Measurements from ENCODE around the gene DDR2.

The DDR2 gene

DNA sequence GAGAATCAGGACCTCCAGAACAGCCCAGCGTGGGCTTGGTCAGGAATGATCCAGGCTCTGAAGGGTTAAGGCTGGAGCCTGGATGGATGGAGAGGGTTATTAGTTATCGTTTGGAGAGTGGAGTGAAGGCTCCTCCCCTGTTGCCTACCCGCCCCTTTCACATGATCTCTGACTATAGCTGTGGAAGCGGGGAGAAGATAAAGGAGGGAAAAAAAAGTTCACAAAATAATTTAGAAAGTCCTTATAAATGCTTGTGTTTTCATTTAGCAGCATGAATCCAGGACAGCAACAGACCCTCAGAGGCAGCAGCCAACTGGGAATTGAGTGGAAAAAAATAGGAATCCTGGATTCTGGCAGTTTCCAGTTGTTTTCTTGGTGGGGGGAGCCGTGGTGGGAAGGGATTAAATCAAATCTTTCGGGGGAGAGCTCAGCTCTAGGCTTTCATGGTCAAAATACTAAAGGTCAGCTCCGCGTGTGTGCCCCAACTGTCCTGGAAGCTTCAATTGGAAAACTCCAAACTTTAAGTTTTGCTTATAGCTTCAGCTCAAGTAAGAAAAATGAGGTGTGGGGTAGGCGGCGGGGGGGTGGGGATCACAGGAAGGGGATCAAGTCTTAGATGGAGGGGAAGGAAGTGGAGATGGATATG lies 595 bp upstream of the DDR2 start:
- Histone ChIP-seq H3K36me3 (ENCODE audit: insufficient read depth, low read depth, low read length) (no peaks in the 10 kb centered on the region), H3K9ac (ENCODE audit: low read depth, low read length) (no peak overlapping the region), H3K27me3 (ENCODE audit: insufficient read depth, low read length) (no peaks in the 10 kb centered on the region), H3K4me1 (ENCODE audit: insufficient read depth, low read length) (peaks cover 11% of the 10 kb centered on the region; the same call in 1 of the 2 replicates), H3K9me3 (ENCODE audit: insufficient read depth, low read depth, low read length) (no peaks in the 10 kb centered on the region), H3K27ac (ENCODE audit: low read length) (no peak overlapping the region), H3K4me3 (ENCODE audit: low read length) (no peak overlapping the region)

DNA sequence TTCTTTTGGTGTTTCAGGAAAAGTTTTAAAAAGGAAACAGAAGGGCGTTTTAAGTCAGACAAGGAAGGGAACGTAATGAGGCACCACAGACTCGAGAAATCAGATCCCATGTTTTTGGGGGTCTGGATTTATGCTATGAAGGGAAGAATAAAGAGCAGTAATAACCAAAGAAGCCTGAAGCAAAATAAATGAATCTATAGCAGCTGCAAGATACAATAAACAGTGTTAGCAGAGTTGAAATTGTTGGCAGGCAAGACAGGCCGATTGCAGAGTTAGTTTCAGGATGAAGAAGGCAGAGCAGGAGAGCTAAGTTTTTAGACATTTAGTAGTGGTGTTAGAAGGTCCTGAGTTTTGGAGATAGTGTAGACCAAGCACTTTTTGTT lies 425 bp downstream of the DDR2 start:
- H3K27ac ChIP-seq (ENCODE audit: low read length): no peak overlapping the region
- H3K4me1 ChIP-seq (ENCODE audit: insufficient read depth, low read length): peaks cover 11% of the 10 kb centered on the region; the same call in 1 of the 2 replicates
- H3K27me3 ChIP-seq (ENCODE audit: insufficient read depth, low read length): no peaks in the 10 kb centered on the region
- no peaks in the 10 kb centered on the region for H3K9me3 ChIP-seq (ENCODE audit: insufficient read depth, low read depth, low read length)
- H3K9ac ChIP-seq (ENCODE audit: low read depth, low read length): no peak overlapping the region
- no peaks in the 10 kb centered on the region for H3K36me3 ChIP-seq (ENCODE audit: insufficient read depth, low read depth, low read length)
- no peak overlapping the region for H3K4me3 ChIP-seq (ENCODE audit: low read length)

DNA sequence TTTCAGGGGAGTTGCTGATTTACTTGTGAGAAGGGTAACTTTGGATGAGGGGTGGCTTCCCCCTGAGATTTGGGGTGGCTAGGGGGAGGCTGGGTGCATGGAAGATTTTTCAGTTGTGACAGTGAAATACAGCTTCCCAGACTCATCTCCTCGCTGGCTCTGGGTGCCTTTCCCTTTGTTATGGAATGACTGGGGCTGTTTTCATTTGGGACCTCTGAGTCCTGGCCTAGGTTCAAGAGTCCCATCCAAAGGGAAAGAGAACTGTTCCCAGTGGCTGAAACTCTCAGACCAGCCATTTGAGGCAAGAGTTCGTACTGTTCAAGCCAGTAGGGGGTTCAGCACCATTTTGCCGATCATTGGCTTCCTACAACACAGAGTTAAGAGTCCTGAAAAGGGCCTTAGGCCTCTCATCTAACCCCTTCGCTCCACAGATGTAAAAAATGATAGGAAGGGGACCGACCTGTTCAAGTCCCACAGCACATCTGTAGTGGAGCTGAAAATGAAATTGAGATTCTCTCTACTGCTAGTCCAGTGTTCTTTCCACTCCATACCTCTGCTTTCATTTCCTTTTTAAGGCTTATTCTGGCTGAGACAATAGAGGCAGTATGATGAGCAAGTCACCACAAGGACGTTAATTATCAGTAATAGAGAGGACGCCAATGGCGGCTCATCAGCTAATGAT lies 958 bp downstream of the DDR2 start:
- no peaks in the 10 kb centered on the region for H3K9me3 ChIP-seq (ENCODE audit: insufficient read depth, low read depth, low read length)
- no peaks in the 10 kb centered on the region for H3K27me3 ChIP-seq (ENCODE audit: insufficient read depth, low read length)
- no peaks in the 10 kb centered on the region for H3K36me3 ChIP-seq (ENCODE audit: insufficient read depth, low read depth, low read length)
- H3K9ac ChIP-seq (ENCODE audit: low read depth, low read length): no peak overlapping the region
- H3K4me1 ChIP-seq (ENCODE audit: insufficient read depth, low read length): peaks cover 11% of the 10 kb centered on the region; the same call in 1 of the 2 replicates
- H3K4me3 ChIP-seq (ENCODE audit: low read length): no peak overlapping the region
- H3K27ac ChIP-seq (ENCODE audit: low read length): no peak overlapping the region

DNA sequence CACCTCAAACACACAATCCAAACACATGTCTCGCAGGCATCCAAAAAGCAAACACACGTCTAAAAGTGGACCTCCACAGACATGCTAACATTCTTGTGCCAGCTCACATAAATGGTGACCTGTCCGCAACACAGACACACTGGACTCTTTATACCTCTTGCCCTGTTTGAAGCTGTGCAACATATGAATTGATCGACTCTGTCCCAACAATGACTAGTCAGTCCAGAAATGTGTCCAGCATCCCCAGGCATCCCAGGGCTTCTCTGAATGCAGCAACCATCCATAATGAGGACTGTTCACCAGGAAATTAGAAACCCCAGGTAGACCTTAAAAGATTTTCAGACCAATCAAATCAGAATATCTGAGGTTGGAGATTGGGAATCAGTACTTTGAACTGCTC lies 3.2 kb downstream of the DDR2 start:
- Histone ChIP-seq H3K27ac (ENCODE audit: low read length) (no peak overlapping the region), H3K9ac (ENCODE audit: low read depth, low read length) (no peak overlapping the region), H3K36me3 (ENCODE audit: insufficient read depth, low read depth, low read length) (no peaks in the 10 kb centered on the region), H3K9me3 (ENCODE audit: insufficient read depth, low read depth, low read length) (no peaks in the 10 kb centered on the region), H3K27me3 (ENCODE audit: insufficient read depth, low read length) (no peaks in the 10 kb centered on the region), H3K4me3 (ENCODE audit: low read length) (no peak overlapping the region), H3K4me1 (ENCODE audit: insufficient read depth, low read length) (peaks cover 11% of the 10 kb centered on the region; the same call in 1 of the 2 replicates)

DNA sequence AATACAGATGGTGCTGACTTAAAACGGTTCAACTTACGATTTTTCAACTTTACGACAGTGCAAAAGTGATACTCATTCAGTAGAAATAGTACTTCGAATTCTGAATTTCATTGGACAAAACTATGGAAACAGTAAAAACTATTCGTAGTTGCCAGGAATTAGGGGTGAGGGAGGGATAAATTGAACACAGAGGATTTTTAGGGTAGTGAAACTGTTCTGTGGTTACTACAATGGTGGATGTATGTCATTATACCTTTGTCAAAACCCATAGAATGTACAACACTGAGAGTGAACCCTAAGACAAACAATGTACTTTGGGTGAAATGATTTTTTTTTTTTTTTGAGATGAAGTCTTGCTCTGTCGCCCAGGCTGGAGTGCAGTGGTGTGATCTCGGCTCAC lies 7.5 kb downstream of the DDR2 start:
- no peaks in the 10 kb centered on the region for H3K4me1 ChIP-seq (ENCODE audit: insufficient read depth, low read length)
- no peak overlapping the region for H3K9ac ChIP-seq (ENCODE audit: low read depth, low read length)
- no peaks in the 10 kb centered on the region for H3K27me3 ChIP-seq (ENCODE audit: insufficient read depth, low read length)
- H3K4me3 ChIP-seq (ENCODE audit: low read length): no peak overlapping the region
- H3K27ac ChIP-seq (ENCODE audit: low read length): no peak overlapping the region
- H3K9me3 ChIP-seq (ENCODE audit: insufficient read depth, low read depth, low read length): no peaks in the 10 kb centered on the region
- H3K36me3 ChIP-seq (ENCODE audit: insufficient read depth, low read depth, low read length): no peaks in the 10 kb centered on the region

DNA sequence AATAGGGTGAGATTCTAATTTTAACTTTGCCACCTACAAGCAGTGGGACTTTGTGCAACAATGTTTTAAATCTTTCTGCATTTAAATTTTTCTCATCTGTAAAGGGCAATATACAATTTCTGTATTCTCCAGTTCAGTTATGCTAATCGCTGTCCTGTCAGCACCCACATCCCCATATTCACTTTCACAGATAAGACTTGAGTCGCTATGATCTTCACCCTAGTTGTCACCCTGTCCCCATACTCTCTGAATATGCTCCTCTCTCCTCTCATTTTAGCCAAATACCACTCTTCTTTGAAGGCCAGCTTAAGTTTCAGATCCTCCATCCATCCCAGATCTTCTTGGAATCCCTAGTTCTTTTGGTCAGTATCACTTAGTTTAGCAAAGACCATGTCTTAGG lies 8.8 kb downstream of the DDR2 start:
- H3K4me3 ChIP-seq (ENCODE audit: low read length): no peak overlapping the region
- no peak overlapping the region for H3K9ac ChIP-seq (ENCODE audit: low read depth, low read length)
- no peak overlapping the region for H3K27ac ChIP-seq (ENCODE audit: low read length)
- no peaks in the 10 kb centered on the region for H3K36me3 ChIP-seq (ENCODE audit: insufficient read depth, low read depth, low read length)
- no peaks in the 10 kb centered on the region for H3K27me3 ChIP-seq (ENCODE audit: insufficient read depth, low read length)
- H3K9me3 ChIP-seq (ENCODE audit: insufficient read depth, low read depth, low read length): no peaks in the 10 kb centered on the region
- no peaks in the 10 kb centered on the region for H3K4me1 ChIP-seq (ENCODE audit: insufficient read depth, low read length)

DNA sequence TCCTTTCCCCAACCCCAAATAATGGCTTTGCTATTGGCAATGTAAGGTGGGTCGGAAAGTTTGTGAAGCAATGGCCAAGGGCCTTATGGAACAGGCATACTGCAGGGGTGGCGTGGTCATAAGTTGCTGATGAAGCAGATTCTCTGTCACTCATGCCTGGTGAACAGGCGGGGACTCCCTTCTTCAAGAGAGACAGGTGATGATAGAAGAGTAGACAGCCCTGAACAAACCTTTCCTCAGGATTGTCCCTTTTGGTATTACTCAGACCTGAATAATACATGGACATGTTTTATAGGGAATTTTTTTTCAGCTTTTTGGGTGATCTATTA lies 12.7 kb downstream of the DDR2 start:
- H3K27ac ChIP-seq (ENCODE audit: low read length): no peak overlapping the region
- H3K36me3 ChIP-seq (ENCODE audit: insufficient read depth, low read depth, low read length): no peaks in the 10 kb centered on the region
- H3K9me3 ChIP-seq (ENCODE audit: insufficient read depth, low read depth, low read length): no peaks in the 10 kb centered on the region
- H3K9ac ChIP-seq (ENCODE audit: low read depth, low read length): no peak overlapping the region
- H3K27me3 ChIP-seq (ENCODE audit: insufficient read depth, low read length): no peaks in the 10 kb centered on the region
- H3K4me3 ChIP-seq (ENCODE audit: low read length): no peak overlapping the region
- H3K4me1 ChIP-seq (ENCODE audit: insufficient read depth, low read length): no peaks in the 10 kb centered on the region

DNA sequence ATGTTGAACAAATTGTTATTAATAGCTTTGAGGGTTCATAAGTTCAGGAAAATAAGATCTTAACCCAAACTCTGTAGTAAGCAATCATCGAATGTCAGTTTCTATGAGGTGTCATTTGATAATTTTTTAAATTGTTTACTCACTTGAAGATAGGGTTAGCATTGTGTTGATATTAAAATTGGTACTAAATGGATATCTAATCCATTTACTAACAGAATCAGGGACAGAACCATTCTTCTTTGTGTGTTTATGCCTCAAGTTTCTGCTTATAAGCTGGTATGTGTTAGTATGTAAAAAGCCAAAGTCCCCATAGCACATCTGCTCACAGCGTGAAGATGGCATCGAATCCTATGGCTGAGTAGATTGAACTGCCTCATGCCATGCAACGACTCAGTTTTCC lies 13.4 kb downstream of the DDR2 start:
- Histone ChIP-seq H3K27me3 (ENCODE audit: insufficient read depth, low read length) (no peaks in the 10 kb centered on the region), H3K27ac (ENCODE audit: low read length) (no peak overlapping the region), H3K36me3 (ENCODE audit: insufficient read depth, low read depth, low read length) (no peaks in the 10 kb centered on the region), H3K9ac (ENCODE audit: low read depth, low read length) (no peak overlapping the region), H3K4me3 (ENCODE audit: low read length) (no peak overlapping the region), H3K4me1 (ENCODE audit: insufficient read depth, low read length) (no peaks in the 10 kb centered on the region), H3K9me3 (ENCODE audit: insufficient read depth, low read depth, low read length) (no peaks in the 10 kb centered on the region)

DNA sequence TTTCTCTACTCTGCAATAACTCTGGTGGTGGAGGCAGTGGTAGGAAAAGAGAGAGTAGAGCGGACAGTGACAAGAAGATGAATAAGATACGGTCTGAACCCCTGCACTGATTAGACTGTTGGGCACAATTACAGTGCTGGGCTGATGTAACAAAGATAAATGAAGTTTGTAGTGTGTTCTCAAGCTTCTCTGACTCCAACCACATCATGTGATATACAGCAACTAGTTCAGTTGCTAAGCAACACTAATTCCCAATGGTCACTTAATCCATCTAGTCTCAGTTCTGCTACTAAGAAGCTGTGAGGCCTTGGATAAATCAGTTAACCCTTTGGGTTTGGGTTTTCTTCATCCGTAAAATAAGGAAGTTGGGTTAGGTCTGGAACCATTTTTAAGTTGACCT lies 17.3 kb downstream of the DDR2 start:
- H3K4me1 ChIP-seq (ENCODE audit: insufficient read depth, low read length): no peaks in the 10 kb centered on the region
- no peaks in the 10 kb centered on the region for H3K36me3 ChIP-seq (ENCODE audit: insufficient read depth, low read depth, low read length)
- no peak overlapping the region for H3K9ac ChIP-seq (ENCODE audit: low read depth, low read length)
- H3K9me3 ChIP-seq (ENCODE audit: insufficient read depth, low read depth, low read length): no peaks in the 10 kb centered on the region
- H3K27me3 ChIP-seq (ENCODE audit: insufficient read depth, low read length): no peaks in the 10 kb centered on the region
- H3K4me3 ChIP-seq (ENCODE audit: low read length): no peak overlapping the region
- H3K27ac ChIP-seq (ENCODE audit: low read length): no peak overlapping the region

DNA sequence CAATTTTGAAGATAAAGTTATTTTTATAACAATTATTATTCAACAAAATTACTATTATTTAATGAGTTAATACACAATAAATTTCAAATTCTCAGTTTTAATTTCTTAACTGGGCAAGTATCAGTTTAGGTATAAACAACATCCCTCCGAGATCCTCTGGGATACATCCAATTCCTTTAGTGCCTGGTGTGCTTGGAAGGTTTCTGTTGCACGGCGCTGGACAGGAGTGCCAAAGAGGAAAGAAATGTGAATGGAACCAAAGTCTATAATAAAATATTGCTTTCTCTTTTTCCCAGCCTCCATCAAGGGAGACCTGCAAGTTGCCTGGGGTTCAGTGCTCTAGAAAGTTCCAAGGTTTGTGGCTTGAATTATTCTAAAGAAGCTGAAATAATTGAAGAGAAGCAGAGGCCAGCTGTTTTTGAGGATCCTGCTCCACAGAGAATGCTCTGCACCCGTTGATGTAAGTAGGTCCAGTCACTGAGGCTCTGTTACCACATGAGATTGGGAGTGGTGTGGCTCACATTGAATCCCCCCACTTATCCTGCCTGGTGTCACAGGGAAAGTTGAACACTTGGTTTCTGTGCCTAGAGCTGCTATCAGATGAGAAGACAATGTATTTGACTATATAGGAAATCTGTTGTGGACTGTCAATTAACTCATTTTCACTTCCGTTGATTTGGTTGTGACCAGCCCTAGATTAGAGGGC lies 22.8 kb downstream of the DDR2 start:
- H3K27me3 ChIP-seq (ENCODE audit: insufficient read depth, low read length): no peaks in the 10 kb centered on the region
- no peak overlapping the region for H3K4me3 ChIP-seq (ENCODE audit: low read length)
- no peak overlapping the region for H3K9ac ChIP-seq (ENCODE audit: low read depth, low read length)
- H3K4me1 ChIP-seq (ENCODE audit: insufficient read depth, low read length): no peaks in the 10 kb centered on the region
- no peaks in the 10 kb centered on the region for H3K9me3 ChIP-seq (ENCODE audit: insufficient read depth, low read depth, low read length)
- no peaks in the 10 kb centered on the region for H3K36me3 ChIP-seq (ENCODE audit: insufficient read depth, low read depth, low read length)
- no peak overlapping the region for H3K27ac ChIP-seq (ENCODE audit: low read length)

DNA sequence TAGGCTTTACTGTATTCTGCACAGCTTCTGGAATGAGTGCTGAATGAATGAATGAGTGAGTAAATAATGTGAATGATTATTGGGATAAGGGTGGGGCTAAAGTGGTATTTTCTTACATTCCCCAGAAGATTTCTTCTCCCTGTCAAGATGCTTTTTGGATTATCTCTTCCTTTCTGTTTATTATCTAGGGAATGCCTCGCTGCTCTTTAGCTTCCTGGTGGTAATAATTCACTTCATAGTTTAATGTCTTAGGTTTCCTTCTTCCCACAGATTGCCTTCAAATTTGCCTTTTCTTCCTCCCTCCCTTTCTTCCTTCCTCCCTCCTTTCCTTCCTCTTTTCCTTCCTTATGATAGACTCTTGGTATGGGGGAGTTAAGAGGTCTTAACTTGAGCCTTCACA lies 24.0 kb downstream of the DDR2 start:
- no peak overlapping the region for H3K9ac ChIP-seq (ENCODE audit: low read depth, low read length)
- H3K4me3 ChIP-seq (ENCODE audit: low read length): no peak overlapping the region
- no peaks in the 10 kb centered on the region for H3K36me3 ChIP-seq (ENCODE audit: insufficient read depth, low read depth, low read length)
- H3K27me3 ChIP-seq (ENCODE audit: insufficient read depth, low read length): no peaks in the 10 kb centered on the region
- no peak overlapping the region for H3K27ac ChIP-seq (ENCODE audit: low read length)
- H3K9me3 ChIP-seq (ENCODE audit: insufficient read depth, low read depth, low read length): no peaks in the 10 kb centered on the region
- no peaks in the 10 kb centered on the region for H3K4me1 ChIP-seq (ENCODE audit: insufficient read depth, low read length)

DNA sequence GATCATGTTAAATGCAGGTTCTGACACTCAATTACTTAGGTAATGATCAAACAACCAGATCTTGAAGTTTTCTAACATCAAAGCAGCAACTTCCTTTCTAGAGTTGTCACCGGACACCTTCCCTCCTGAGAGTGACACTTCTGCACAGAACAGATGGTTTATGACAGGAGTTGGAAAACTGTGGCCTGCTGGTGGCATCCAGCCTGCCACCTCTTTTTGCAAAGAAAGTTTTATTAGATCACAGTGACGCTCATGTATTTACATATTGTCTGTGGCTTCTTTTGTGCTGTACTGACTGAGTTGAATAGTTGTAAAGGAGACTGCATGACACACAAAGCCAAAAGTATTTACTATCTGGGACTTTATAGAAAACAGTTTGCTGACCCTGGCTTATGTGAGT lies 28.3 kb downstream of the DDR2 start:
- H3K27me3 ChIP-seq (ENCODE audit: insufficient read depth, low read length): no peaks in the 10 kb centered on the region
- no peaks in the 10 kb centered on the region for H3K36me3 ChIP-seq (ENCODE audit: insufficient read depth, low read depth, low read length)
- H3K9me3 ChIP-seq (ENCODE audit: insufficient read depth, low read depth, low read length): no peaks in the 10 kb centered on the region
- H3K4me3 ChIP-seq (ENCODE audit: low read length): no peak overlapping the region
- no peak overlapping the region for H3K9ac ChIP-seq (ENCODE audit: low read depth, low read length)
- no peak overlapping the region for H3K27ac ChIP-seq (ENCODE audit: low read length)
- H3K4me1 ChIP-seq (ENCODE audit: insufficient read depth, low read length): peaks cover 5% of the 10 kb centered on the region; the same call in 1 of the 2 replicates
